ENCODE data around the gene DSC2.
"Not testable (repeated sequence)": the region's sequence is repeated elsewhere in the genome, so short reads cannot be mapped to it uniquely, and the experiment has no call there.

DSC2 gene

DNA sequence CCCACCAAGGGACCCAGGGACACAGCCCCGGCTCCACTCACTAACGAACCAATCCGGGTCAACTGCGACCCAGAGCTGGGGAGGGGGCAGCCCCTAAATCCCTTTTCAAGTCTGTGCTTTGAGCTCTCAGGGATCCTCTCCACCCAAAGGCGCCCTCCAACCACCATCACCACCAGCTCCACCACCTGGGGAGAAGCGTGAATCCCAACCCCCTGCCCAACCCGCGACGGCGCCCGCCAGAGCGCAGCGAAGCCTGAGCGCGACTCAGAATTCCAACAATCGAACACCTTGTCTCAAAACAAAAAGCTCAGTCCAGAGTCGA lies 60.2 kb downstream of the DSC2 start:
- H3K4me3 Mint-ChIP-seq = no peak overlapping the region
- H3K27me3 Mint-ChIP-seq = peaks cover 37% of the 10 kb centered on the region
- no peaks in the 10 kb centered on the region for H3K36me3 Mint-ChIP-seq
- peaks cover 7% of the 10 kb centered on the region for H3K9me3 Mint-ChIP-seq (ENCODE audit: low read depth)
- H3K27ac Mint-ChIP-seq = no peak overlapping the region
- peaks cover 3% of the 10 kb centered on the region for H3K4me1 Mint-ChIP-seq (ENCODE audit: low read depth)

DNA sequence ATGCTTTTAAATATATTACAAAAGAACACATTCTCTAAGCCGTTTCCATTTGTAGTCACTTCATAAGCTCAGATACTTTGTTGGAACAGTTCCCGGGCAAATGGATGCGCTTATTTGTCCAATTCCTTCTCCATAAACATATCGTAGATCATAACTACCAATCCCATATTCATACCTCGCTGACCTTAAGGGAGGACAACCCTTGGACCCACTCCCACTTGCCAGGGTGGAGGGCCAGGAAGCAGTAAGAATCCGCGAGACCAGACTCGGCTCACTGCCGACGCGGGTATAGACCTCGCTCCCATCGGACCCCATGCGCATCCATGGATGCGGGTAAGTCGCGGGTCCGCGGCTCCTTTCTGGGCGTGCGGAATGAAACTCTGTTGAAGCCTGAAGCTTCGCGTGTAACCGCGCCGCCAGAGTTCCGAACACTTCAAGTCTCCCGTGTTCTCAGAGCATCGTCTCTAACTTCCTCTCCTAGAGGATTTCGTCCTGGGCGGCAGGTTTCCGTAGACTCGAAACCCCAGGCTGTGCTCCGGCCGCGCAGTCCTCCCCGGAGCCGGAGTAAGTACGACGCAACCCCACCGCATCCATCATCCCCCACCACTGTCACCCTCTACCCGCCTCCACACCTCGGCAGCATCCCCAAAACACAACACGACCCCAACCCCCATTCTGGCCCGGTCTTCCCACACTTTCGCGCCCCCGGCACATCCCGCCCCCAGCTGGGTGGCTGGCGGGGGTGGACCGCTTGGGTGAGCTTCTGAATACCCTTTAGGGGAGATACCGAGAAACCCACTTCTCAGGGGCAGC lies 60.7 kb downstream of the DSC2 start:
- H3K27me3 Mint-ChIP-seq = peaks cover 35% of the 10 kb centered on the region
- H3K9me3 Mint-ChIP-seq (ENCODE audit: low read depth) = peaks cover 7% of the 10 kb centered on the region
- H3K36me3 Mint-ChIP-seq = no peaks in the 10 kb centered on the region
- H3K27ac Mint-ChIP-seq = no peak overlapping the region
- peaks cover 3% of the 10 kb centered on the region for H3K4me1 Mint-ChIP-seq (ENCODE audit: low read depth)
- H3K4me3 Mint-ChIP-seq = peak overlapping the region; percentile 20

DNA sequence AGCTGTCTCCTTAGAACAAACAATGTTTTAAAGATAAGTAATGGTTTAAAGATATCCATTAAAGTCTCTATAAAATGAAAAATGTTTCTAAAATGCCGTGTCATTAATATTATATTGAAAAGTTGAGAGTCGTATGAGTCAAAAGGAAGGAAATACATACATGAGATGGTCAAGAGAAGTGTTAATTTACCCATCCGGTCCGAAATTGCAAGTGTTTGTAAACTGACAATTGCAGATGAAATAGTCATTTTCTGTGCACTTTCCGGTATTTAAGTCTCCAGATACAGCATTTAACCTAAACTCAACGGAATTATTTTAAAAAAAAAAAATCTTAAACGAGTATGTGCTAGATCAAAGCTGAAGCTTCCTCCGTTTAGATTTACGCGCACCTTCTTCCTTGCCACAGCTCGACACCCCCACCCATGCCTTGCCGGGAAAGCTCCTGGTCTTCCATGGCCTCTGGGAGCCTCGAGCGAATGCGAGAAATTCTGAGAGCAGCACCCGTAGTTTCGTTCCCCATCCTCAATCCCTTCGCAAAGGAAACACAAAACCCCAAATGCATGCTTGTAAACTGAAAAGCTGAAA lies 61.4 kb downstream of the DSC2 start:
- Mint-ChIP-seq H3K9me3 (ENCODE audit: low read depth) (peaks cover 7% of the 10 kb centered on the region), H3K36me3 (no peaks in the 10 kb centered on the region), H3K27me3 (peaks cover 32% of the 10 kb centered on the region), H3K4me1 (ENCODE audit: low read depth) (peaks cover 3% of the 10 kb centered on the region), H3K27ac (no peak overlapping the region), H3K4me3 (no peak overlapping the region)

DNA sequence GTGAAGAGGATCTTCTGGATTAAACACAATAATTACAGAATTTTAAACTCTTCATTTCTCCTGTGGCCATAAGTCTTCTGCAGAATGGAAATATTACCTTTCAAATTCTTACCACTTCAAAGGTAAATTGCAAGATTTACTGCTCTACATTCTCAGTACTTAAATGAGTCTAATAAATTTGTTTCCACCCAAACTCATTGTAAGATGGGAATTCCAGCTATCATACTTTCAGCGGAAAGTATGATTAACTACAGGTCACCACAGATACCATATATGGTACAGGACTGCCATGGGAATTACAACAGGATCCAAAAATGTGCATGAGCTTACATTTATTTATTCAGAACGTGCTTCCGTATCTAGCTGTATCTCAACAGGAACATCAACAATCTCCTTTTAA lies 62.8 kb downstream of the DSC2 start:
- Mint-ChIP-seq H3K9me3 (ENCODE audit: low read depth) (peaks cover 3% of the 10 kb centered on the region), H3K4me1 (ENCODE audit: low read depth) (peaks cover 3% of the 10 kb centered on the region), H3K27me3 (peaks cover 28% of the 10 kb centered on the region), H3K27ac (no peak overlapping the region), H3K4me3 (no peak overlapping the region), H3K36me3 (no peaks in the 10 kb centered on the region)

DNA sequence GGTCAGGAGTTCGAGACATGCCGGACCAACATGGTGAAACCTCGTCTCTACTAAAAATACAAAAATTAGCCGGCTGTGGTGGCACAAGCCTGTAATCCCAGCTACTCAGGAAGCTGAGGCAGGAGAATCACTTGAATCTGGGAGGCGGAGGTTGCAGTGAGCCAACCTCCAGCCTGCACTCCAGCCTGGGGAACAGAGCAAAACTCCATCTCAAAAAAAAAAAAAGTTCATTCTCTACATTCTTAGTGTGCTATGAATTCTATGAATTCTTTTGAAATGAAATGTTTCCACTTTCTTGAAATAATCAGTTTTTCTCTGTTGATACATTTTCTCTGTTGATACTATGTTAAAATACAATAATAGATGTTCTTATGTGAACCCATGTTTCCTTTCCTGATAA lies 64.5 kb downstream of the DSC2 start:
- H3K27me3 Mint-ChIP-seq = peaks cover 15% of the 10 kb centered on the region
- not testable (repeated sequence) for H3K36me3 Mint-ChIP-seq; H3K4me3 Mint-ChIP-seq; H3K9me3 Mint-ChIP-seq (ENCODE audit: low read depth); H3K4me1 Mint-ChIP-seq (ENCODE audit: low read depth); H3K27ac Mint-ChIP-seq

DNA sequence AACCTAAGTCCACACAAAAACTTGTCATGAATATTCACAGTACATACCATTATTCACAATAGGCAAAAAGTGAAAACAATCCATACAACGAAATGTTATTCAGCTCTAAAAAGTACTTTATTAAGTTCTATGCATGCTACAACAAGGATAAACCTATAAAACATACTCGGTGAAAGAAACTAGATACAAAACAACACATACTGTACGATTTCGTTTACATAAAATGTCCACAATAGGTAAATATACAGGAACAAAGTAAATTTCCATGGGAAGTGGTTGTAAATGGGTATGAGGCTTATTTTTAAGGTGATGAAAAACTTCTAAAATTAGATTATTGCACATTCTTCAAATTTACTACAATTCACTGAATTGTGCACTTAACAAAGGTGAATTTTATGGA lies 67.7 kb downstream of the DSC2 start:
- Mint-ChIP-seq H3K9me3 (ENCODE audit: low read depth) (no peaks in the 10 kb centered on the region), H3K4me3 (no peak overlapping the region), H3K4me1 (ENCODE audit: low read depth) (no peaks in the 10 kb centered on the region), H3K27me3 (peaks cover 3% of the 10 kb centered on the region), H3K36me3 (no peaks in the 10 kb centered on the region), H3K27ac (no peak overlapping the region)

DNA sequence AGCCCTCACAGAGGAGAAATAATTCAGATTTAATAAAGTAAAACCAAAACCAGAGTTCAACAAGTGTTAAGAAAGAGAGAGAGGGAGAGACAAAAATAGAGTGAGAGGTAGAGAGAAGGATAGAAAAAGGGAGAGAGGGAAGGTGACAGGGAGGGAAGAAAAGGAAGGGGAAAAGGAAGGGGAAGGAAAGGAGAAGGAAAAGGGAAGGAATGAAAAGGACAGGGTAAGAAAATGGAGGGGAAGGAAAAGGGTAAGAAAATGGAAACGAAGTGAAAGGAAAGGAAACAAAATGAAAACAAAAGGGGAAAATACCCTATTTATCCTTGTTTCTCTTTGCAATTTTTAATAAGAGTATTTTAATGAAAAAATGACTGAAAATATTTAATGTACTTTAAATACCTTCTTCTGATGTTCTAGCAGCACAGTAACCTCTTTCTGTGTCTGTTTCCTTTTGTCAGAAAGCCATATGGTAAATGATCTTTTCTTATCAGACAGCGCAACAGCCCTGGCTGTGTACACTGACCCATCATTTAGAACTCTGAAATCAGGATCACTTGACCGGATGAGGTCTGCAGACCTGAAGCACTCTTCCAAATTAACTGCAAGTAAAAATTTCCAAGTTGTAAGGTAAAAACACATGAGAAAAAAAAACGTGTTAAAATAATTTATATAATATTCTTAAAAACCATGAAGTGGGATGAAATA lies 71.5 kb downstream of the DSC2 start:
- Mint-ChIP-seq H3K27me3 (no peaks in the 10 kb centered on the region), H3K9me3 (ENCODE audit: low read depth) (no peaks in the 10 kb centered on the region), H3K4me3 (no peak overlapping the region), H3K4me1 (ENCODE audit: low read depth) (no peaks in the 10 kb centered on the region), H3K36me3 (no peaks in the 10 kb centered on the region), H3K27ac (no peak overlapping the region)

DNA sequence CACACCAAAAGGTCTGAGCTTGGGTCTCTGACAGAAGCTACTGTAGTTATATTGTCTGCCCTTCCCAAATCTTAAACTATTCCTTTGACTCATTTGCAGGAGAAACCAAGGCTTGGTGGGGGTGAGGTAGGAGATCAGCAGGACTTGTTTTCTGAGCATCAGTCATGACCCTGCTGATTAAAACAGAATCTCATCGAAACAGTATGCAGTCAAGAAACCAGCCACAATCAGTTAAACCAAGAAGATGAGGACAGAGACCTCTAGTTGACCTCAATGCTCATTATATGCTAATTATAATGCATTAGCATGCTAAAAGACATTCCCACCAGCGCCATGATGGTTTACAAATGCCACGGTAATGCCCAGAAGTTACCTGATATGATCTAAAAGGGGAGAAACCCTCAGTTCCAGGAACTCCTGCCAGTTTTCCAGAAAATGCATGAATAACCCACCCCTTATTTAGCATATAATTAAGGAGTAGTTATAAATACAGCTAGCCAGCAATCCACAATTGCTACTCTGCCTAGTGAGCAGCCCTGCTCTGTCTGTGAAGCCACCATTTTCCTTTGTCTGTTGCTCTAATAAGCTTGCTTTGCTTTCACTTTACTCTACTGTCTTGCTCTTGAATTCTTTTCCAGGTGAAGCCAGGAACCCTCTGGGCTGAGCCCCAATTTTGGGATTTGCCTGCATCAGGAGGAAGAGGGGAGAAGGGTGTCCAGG lies 86.3 kb downstream of the DSC2 start:
- H3K27me3 Mint-ChIP-seq = no peaks in the 10 kb centered on the region
- H3K27ac Mint-ChIP-seq = no peak overlapping the region
- H3K9me3 Mint-ChIP-seq (ENCODE audit: low read depth) = no peaks in the 10 kb centered on the region
- no peak overlapping the region for H3K4me3 Mint-ChIP-seq
- no peaks in the 10 kb centered on the region for H3K36me3 Mint-ChIP-seq
- H3K4me1 Mint-ChIP-seq (ENCODE audit: low read depth) = no peaks in the 10 kb centered on the region

DNA sequence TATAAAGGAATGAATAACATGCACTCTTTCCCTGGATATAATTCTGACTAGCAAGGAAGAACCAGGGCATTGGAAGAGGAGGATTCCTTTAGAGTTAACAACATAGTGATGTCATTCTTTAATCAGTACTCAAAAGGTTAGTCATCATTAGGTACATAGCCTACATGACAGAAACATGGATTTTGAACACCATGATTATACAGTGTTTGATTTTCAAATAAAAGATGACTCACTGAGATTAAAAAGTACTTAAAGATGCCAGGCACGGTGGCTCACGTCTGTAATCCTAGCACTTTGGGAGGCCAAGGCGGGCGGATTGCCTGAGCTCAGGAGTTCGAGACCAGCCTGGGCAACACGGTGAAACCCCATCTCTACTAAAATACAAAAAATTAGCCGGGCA lies 90.8 kb downstream of the DSC2 start:
- H3K4me1 Mint-ChIP-seq (ENCODE audit: low read depth); H3K4me3 Mint-ChIP-seq; H3K27ac Mint-ChIP-seq; H3K9me3 Mint-ChIP-seq (ENCODE audit: low read depth); H3K36me3 Mint-ChIP-seq; H3K27me3 Mint-ChIP-seq: not testable (repeated sequence)

DNA sequence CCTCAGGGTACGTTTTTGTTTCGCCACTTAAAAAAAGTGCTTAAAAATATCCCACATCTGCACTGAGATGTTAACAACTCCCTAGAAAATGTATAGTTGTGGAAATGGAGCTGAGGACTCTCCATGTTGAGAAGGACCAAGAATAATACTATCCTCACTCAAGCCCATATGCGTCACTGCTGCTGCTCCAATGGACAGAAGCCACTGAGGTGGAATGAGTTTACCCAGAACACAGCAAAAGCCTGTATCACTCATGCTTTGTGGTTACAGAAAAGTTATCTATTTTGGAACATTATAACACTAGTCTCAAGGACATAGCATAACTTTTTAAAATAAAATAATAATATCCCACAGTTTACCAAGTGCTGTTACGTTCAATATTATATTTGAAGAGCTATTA lies 91.6 kb downstream of the DSC2 start:
- no peaks in the 10 kb centered on the region for H3K27me3 Mint-ChIP-seq
- no peaks in the 10 kb centered on the region for H3K36me3 Mint-ChIP-seq
- H3K9me3 Mint-ChIP-seq (ENCODE audit: low read depth) = no peaks in the 10 kb centered on the region
- H3K27ac Mint-ChIP-seq = no peak overlapping the region
- H3K4me3 Mint-ChIP-seq = no peak overlapping the region
- H3K4me1 Mint-ChIP-seq (ENCODE audit: low read depth) = no peaks in the 10 kb centered on the region
